Right renal cortex interstitium (tissue), 3 donors: ENCODE results near the gene GRID2. TPM values are rescaled to one million over a fixed set of nuclear protein-coding genes. Genes with fewer than 3 reads are reported as not detected.
"Not testable (repeated sequence)": the region's sequence is repeated elsewhere in the genome, so short reads cannot be mapped to it uniquely, and the experiment has no call there.

Source experiments
- DNase-seq, 3 donors: peaks; one replicate each; pipeline ENCODE4 v3.0.0-alpha.2; 2013; ENCODE audit warnings: low read depth in 3 of 3, low spot score in 2 of 3
- polyA plus RNA-seq, 3 donors: library from polyadenylated mRNA; unstranded; fragments of 120-200 nt; gene quantifications; one replicate each; pipeline ENCODE4 v1.2.1, GENCODE V29; 2013; ENCODE audit not compliant: insufficient read length in 3 of 3

Gene GRID2
- polyA plus RNA-seq, 3 donors: 4.9 to 7.5 (median 7.2) TPM

DNA sequence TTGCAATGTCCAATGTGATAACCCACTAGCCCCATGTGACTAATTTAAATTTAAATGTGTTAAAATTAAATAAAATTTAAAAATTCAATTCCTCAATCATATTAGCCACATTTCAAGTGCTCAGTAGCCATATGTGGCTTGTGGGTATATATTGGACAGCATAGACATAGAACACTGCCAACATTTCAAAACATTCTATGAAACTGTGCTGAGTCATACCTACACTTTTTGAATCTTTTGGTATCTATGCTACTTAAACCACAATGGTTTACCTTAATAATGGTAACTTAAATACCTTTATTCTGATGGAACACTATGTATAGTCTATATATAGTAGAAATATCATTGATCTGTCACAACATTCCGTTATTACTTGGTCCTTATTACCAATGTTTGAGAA lies 1301.4 kb downstream of the GRID2 start:
- DNase-seq: no peak

- no peak for DNase-seq
Observed at GRCh38 chr4:93617606-93618005, 1313.8 kb downstream of the GRID2 start.

- DNase-seq: no peak
Observed at GRCh38 chr4:93633721-93634120, 1330.0 kb downstream of the GRID2 start.

GRCh38 chr4:93635943-93636342 lies 1332.2 kb downstream of the GRID2 start:
- no peak for DNase-seq

- no peak for DNase-seq
Observed at GRCh38 chr4:93645120-93645519, 1341.4 kb downstream of the GRID2 start.

GRCh38 chr4:93646233-93646930 lies 1342.6 kb downstream of the GRID2 start:
- no peak for DNase-seq

DNA sequence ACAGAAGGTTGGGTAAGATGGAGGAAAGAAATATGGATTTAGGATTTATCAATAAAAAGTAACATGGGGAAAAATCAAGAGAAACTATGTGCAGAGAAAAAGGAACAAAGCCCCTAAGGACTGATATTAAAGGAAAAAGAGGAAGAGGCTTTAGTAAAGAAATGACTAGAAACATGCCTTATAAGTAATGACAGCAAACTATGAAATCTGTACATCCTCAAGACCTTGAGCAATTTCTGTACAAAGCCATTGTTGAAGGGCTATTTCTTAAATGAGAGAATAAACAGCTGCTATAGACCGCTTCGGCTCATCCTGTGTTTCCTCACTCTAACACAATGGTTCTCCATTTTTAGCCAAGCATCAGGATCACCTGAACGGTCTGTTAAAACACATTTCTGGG lies 1344.5 kb downstream of the GRID2 start:
- no peak for DNase-seq

DNA sequence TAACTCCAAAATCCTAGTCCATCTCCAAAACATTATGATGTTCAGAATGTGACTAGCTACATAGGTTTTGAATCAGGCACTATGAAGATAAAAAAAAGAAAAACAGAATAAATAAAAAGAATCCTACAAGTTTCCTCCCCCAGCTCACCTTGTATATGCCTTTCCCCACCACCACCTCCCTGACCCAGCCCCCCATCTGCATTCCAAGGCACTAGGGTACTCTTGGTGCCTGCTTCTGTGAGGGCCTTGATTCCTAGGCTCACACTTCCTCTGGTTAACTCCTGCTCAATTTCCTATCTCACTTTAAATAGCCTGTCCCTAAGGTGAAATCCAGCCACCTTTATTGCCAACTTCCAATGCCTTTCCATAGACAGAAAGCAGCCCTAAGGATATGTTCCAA lies 1346.1 kb downstream of the GRID2 start:
- no peak for DNase-seq

GRCh38 chr4:93654211-93654610 lies 1350.4 kb downstream of the GRID2 start:
- DNase-seq: no peak

DNA sequence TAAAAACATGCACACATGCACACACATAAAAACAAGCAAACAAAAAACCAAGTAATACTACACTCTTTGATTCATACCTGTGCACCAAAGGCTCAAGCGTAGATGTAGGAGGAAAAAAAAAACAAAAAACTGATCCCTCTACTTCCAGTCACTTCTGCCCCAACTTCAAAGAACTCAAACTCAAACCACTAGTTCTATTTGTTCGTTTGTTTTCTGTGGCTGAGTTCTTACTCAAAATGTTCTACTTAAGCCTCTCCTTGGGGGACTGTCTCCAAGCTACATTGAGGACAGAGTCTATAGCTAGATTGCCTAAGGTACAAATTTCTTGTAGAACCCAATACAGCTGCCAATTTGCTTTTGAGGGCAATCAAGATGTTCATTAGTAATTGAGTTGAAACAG lies 1353.8 kb downstream of the GRID2 start:
- no peak for DNase-seq

GRCh38 chr4:93658443-93658842 lies 1354.7 kb downstream of the GRID2 start:
- no peak for DNase-seq

DNA sequence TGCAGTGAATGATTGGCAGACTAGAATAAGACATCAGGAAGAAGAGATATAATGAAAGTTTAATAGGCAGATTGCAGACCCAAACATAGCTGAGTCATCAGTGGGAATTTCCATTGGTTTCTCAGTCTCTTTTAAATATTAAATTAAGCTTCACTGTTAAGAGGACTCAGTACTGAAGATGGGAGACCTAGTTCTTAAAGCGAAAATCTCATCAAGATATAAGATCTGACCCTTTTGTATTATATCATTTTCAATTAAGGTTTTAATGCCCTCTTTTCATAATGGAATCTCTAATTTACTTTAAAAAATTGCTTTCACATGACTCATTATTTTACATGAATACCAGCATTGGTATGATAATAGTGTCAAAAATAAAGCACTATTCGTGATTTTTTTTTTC lies 1355.9 kb downstream of the GRID2 start:
- DNase-seq: no peak

- DNase-seq: no peak
Observed at GRCh38 chr4:93660036-93660435, 1356.3 kb downstream of the GRID2 start.

DNA sequence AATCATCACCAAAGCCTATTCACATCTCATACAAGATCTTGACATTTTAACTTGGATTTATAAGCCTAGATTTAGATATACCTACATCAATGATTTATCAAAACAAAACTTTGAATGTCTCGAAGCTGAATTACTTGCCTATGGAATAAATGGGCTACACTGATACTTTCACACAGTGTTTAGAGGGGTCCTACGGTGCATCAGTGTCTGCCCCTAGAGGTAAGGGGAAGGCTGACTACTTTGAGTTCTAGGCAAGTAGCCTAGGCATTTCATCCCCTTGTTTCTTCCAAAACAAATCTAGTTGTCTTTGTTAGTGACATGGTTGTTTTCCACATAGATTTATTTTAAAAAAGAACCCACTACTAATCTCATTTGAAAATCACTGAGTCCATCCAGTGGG lies 1366.7 kb downstream of the GRID2 start:
- DNase-seq: no peak

- no peak for DNase-seq
Observed at GRCh38 chr4:93671093-93671492, 1367.3 kb downstream of the GRID2 start.

DNA sequence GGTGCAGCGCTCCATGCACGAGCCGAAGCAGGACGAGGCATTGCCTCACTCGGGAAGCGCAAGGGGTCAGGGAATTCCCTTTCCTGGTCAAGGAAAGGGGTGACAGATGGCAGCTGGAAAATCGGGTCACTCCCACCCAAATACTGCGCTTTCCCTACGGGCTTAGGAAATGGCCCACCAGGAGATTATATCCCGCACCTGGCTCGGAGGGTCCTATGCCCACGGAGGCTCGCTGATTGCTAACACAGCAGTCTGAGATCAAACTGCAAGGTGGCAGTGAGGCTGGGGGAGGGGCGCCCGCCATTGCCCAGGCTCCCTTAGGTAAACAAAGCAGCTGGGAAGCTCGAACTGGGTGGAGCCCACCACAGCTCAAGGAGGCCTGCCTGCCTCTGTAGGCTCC lies 1373.2 kb downstream of the GRID2 start:
- DNase-seq: not testable (repeated sequence)

DNA sequence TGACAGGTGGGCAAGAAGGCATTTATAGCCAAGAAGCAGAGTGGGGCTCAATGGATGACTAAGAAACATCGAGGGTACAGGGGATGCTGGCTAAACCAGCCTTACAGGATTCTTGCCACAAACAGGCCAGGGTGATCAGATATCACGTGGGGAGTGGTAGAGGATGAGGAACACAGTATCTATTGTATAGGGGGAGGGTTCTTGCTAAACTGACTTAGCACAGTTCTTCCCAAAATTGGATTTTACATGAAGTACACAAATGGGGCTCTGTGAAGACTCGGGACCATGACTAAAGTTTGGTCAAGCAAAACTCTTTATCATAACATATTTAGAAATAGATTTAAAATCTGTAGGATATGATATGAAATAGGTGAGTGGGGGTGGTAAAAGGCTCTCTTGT lies 1380.8 kb downstream of the GRID2 start:
- no peak for DNase-seq

DNA sequence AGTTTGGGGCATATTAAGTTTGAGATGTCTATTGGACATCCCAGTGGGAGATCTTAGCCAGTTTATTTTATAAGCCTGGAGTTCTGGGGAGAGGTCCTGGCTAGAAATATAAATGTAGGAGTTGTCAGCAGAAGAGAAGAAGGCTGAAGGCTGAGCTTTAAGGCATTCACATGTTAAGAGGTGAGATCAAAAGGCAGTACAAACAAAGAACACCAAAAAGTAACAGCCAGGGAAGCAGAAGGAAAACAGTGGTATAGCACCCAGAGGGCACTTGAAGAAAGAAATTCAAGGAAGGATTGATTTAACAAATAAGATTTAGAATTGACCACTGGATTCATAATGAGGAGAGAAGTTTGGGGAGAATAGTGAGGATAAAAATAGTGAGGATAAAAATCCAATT lies 1383.5 kb downstream of the GRID2 start:
- no peak for DNase-seq

DNA sequence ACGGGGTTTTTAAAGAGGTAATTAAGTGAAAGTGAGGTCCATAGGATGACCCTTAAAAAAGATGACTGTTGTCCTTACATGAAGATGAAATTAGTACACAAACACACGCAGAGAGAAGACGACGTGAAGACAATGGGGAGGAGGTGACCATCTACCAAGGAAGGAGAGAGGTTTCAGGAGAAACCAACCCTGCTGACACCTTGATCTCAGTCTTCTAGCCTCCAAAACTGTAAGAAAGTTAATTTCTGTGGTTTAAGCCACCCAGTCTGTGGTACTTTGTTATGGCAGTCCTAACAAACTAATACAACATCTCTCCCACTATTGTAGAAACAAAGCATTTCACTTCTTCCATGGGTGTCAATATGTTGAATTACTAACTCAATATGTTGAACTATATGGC lies 1385.2 kb downstream of the GRID2 start:
- DNase-seq: no peak

- peak in 2 of 3 donors; percentile 4 to 25 for DNase-seq
Observed at GRCh38 chr4:93693141-93693540, 1389.4 kb downstream of the GRID2 start.

DNA sequence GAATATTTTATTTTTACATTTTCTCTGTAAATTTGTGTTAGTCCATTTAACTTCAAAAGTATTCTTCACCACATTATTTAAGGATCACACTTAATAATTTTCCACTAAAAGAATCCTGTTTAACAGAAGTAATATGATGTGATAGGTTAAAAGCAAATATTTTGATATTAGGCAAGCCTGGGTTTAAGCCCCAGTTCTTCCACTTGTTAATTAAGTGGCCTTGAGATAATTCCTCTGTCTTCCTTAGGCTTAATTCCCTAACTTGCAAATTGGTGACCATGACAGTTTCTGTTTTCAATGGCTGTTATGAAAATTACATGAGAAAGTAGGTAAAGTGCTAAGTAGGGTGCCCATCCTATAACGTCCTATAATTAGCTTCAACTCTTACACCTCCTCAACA lies 1394.9 kb downstream of the GRID2 start:
- no peak for DNase-seq

- DNase-seq: no peak
Observed at GRCh38 chr4:93700571-93700970, 1396.8 kb downstream of the GRID2 start.
